OCI-LY1 (cell line): ENCODE data around the gene NPY4R.
"Not testable (repeated sequence)": the region's sequence is repeated elsewhere in the genome, so short reads cannot be mapped to it uniquely, and the experiment has no call there.

ENCODE experiments used
- EZH2 ChIP-seq: fragments of 200-600 bp; sonication (generic), shearing (Covaris generic); IDR thresholded peaks from 2 replicates; pipeline ENCODE4 v1.8.0; 2017; ENCODE audit warnings: borderline replicate concordance, mixed run types, mild to moderate bottlenecking, antibody characterized with exemption, low read length, moderate library complexity, mixed read lengths
- TF ChIP-seq, protein P1 (sequence below): fragments of 200-600 bp; sonication (generic), shearing (Covaris generic); IDR thresholded peaks from 2 replicates; pipeline ENCODE4 v1.5.1; 2017; ENCODE audit warnings: mild to moderate bottlenecking, antibody characterized with exemption, low read length, moderate library complexity, mixed read lengths

DNA sequence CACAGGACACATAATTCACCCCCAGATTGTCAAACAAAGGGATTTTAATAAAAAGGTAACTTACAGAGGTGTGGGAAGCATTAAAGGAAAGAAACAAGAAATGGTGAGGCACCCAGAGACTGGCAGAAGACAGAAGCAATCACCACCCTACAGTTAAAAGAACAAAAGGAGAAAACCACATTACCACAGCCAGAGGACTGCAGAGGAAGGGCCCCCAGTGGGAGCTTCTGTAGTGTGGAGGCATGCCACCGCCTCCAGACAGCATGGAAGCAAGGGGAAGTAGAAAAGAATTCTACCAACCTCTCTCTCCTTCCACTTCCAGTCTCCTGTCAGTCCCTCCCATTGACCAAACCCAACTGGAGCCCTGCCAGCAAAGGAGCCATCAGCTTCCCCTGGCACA, 4.4 kb upstream of the NPY4R start:
- TF ChIP-seq, protein P1, sequence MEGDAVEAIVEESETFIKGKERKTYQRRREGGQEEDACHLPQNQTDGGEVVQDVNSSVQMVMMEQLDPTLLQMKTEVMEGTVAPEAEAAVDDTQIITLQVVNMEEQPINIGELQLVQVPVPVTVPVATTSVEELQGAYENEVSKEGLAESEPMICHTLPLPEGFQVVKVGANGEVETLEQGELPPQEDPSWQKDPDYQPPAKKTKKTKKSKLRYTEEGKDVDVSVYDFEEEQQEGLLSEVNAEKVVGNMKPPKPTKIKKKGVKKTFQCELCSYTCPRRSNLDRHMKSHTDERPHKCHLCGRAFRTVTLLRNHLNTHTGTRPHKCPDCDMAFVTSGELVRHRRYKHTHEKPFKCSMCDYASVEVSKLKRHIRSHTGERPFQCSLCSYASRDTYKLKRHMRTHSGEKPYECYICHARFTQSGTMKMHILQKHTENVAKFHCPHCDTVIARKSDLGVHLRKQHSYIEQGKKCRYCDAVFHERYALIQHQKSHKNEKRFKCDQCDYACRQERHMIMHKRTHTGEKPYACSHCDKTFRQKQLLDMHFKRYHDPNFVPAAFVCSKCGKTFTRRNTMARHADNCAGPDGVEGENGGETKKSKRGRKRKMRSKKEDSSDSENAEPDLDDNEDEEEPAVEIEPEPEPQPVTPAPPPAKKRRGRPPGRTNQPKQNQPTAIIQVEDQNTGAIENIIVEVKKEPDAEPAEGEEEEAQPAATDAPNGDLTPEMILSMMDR: not testable (repeated sequence)
- not testable (repeated sequence) for TF ChIP-seq EZH2
